HG03469 (cell line): ENCODE data around the gene ENDOU.

Experiments
- ATAC-seq: cut with Tn5 transposase; IDR thresholded peaks from one replicate; pipeline ENCODE4 v1.9.1; 2021; ENCODE audit warnings: mild to moderate bottlenecking, moderate library complexity, moderate number of reproducible peaks; ENCODE audit not compliant: unreplicated experiment

ENDOU gene

GRCh38 chr12:47725091-47725772 is at the start of gene ENDOU:
ENDOU (minus strand) TSS chr12:47725490; CDS start chr12:47725413, 77 bp downstream.
- ATAC-seq = no peak

GRCh38 chr12:47774663-47775062 is 49.4 kb upstream of the ENDOU start:
- ATAC-seq = no peak

GRCh38 chr12:47773858-47774580 is 48.7 kb upstream of the ENDOU start:
- ATAC-seq = no peak

- peak; percentile 52 for ATAC-seq
These were observed 48.0 kb upstream of the ENDOU start, which contains the start of gene SLC48A1 for GRCh38 chr12:47773062-47773857. SLC48A1 (plus strand) TSS chr12:47773238; CDS start chr12:47773305, 67 bp downstream.

GRCh38 chr12:47772738-47773061 is 47.4 kb upstream of the ENDOU start:
- ATAC-seq = no peak

GRCh38 chr12:47772094-47772660 is 46.9 kb upstream of the ENDOU start:
- no peak for ATAC-seq

- ATAC-seq = no peak
These were observed 46.0 kb upstream of the ENDOU start for GRCh38 chr12:47771304-47771703.

GRCh38 chr12:47770086-47770726 is 44.9 kb upstream of the ENDOU start:
- no peak for ATAC-seq

GRCh38 chr12:47769234-47770085 is 44.2 kb upstream of the ENDOU start:
- no peak for ATAC-seq

- ATAC-seq = no peak
These were observed 43.1 kb upstream of the ENDOU start for GRCh38 chr12:47768323-47768811.

- no peak for ATAC-seq
These were observed 42.0 kb upstream of the ENDOU start for GRCh38 chr12:47767216-47767724.

- ATAC-seq = no peak
These were observed 41.4 kb upstream of the ENDOU start for GRCh38 chr12:47766502-47767215.

GRCh38 chr12:47763481-47764346 is 38.4 kb upstream of the ENDOU start:
- ATAC-seq = no peak

- no peak for ATAC-seq
These were observed 37.7 kb upstream of the ENDOU start for GRCh38 chr12:47762850-47763465.

- no peak for ATAC-seq
These were observed 33.8 kb upstream of the ENDOU start, which contains the start of gene RAPGEF3 for GRCh38 chr12:47758834-47759690. RAPGEF3 (minus strand) TSS chr12:47758880; CDS start chr12:47758556, 324 bp downstream.

GRCh38 chr12:47758584-47758833 is 33.2 kb upstream of the ENDOU start:
- ATAC-seq = no peak
